SK-N-SH (cell line): ENCODE measurements around the gene LAMTOR2. TPM values are rescaled to one million over a fixed set of nuclear protein-coding genes. Genes with fewer than 3 reads are reported as not detected.

Experiments
- CTCF ChIA-PET: fragments of 300-600, 350-600 bp; formaldehyde crosslinking; extraction: SDS; loops from one replicate; lab custom pipeline; 2021; lab: Yijun Ruan, JAX
- POLR2A ChIA-PET: fragments of 350-600 bp; sonication (Branson Sonifier 250); formaldehyde crosslinking; extraction: SDS; loops from one replicate; lab custom pipeline; 2020; ENCODE audit warnings: antibody characterized with exemption, inconsistent platforms; lab: Yijun Ruan, JAX
- DNase-seq: peaks from one replicate; pipeline ENCODE4 v3.0.0; 2012
- H2AFZ ChIP-seq: fragments of 200-600 bp; sonication (generic); 2 replicates; pipeline ENCODE4 v1.8.1; 2016; ENCODE audit warnings: antibody characterized with exemption, mild to moderate bottlenecking, low read depth
- H3F3A ChIP-seq: fragments of 200-600 bp; sonication (generic); replicated peaks from 2 replicates; pipeline ENCODE3; 2016; ENCODE audit warnings: antibody characterized with exemption, mild to moderate bottlenecking; ENCODE audit not compliant: insufficient read depth
- H3K27ac ChIP-seq, 2 experiments: fragments of 200-500 bp in 1 of 2; fragments of 200-600 bp in 1 of 2; sonication (Bioruptor generic) in 1 of 2; sonication (generic), shearing (Covaris generic) in 1 of 2; 2 replicates each; pipeline versions ENCODE4 v1.5.1 to v1.6.1; 2014 to 2016; ENCODE audit warnings: low read depth in 2 of 2, inconsistent platforms in 1 of 2, low read length in 1 of 2, mild to moderate bottlenecking in 1 of 2, mixed read lengths in 1 of 2
- H3K27me3 ChIP-seq: fragments of 200-600 bp; sonication (generic), shearing (Covaris generic); 2 replicates; pipeline ENCODE4 v1.6.1; 2016; ENCODE audit warnings: mixed run types; ENCODE audit not compliant: insufficient read depth
- H3K36me3 ChIP-seq, 2 experiments: fragments of 200-500 bp in 1 of 2; fragments of 200-600 bp in 1 of 2; sonication (Bioruptor generic) in 1 of 2; sonication (generic) in 1 of 2; replicated peaks in 1 of 2; 2 replicates each; pipeline versions ENCODE3 to v1.5.1; 2014 to 2016; ENCODE audit warnings: low read length in 1 of 2, mild to moderate bottlenecking in 1 of 2; ENCODE audit not compliant: insufficient read depth in 2 of 2, control insufficient read depth in 1 of 2
- H3K4me1 ChIP-seq, 2 experiments: fragments of 200-500 bp in 1 of 2; fragments of 200-600 bp in 1 of 2; sonication (Bioruptor generic) in 1 of 2; sonication (generic), shearing (Covaris generic) in 1 of 2; 2 replicates each; pipeline versions ENCODE4 v1.5.1 to v1.6.1; 2014 to 2016; ENCODE audit warnings: low read depth in 1 of 2, low read length in 1 of 2, mixed run types in 1 of 2; ENCODE audit not compliant: insufficient read depth in 2 of 2, control insufficient read depth in 1 of 2
- H3K4me2 ChIP-seq: fragments of 200-600 bp; sonication (generic), shearing (Covaris generic); 2 replicates; pipeline ENCODE4 v1.6.1; 2017; ENCODE audit warnings: mixed run types
- H3K4me3 ChIP-seq, 2 experiments: fragments of 200-500 bp in 1 of 2; fragments of 200-600 bp in 1 of 2; sonication (Bioruptor generic) in 1 of 2; sonication (generic), shearing (Covaris generic) in 1 of 2; 2 replicates each; pipeline versions ENCODE4 v1.5.1 to v1.8.1; 2014 to 2016; ENCODE audit warnings: low read depth in 2 of 2, inconsistent platforms in 1 of 2, low read length in 1 of 2, mild to moderate bottlenecking in 1 of 2, mixed read lengths in 1 of 2, moderate library complexity in 1 of 2
- H3K79me2 ChIP-seq: fragments of 200-600 bp; sonication (generic); 2 replicates; pipeline ENCODE4 v1.8.1; 2017; ENCODE audit warnings: mild to moderate bottlenecking; ENCODE audit not compliant: insufficient read depth
- H3K9ac ChIP-seq: fragments of 200-600 bp; sonication (generic); 2 replicates; pipeline ENCODE4 v1.6.1; 2017; ENCODE audit warnings: mixed run types
- H3K9me2 ChIP-seq: fragments of 200-600 bp; sonication (generic); 2 replicates; pipeline ENCODE4 v1.6.1; 2017; ENCODE audit warnings: mixed run types
- H3K9me3 ChIP-seq: fragments of 200-600 bp; sonication (generic); 2 replicates; pipeline ENCODE4 v1.6.1; 2017; ENCODE audit warnings: mixed run types, mild to moderate bottlenecking, moderate library complexity
- H4K20me1 ChIP-seq: fragments of 200-600 bp; sonication (generic); 2 replicates; pipeline ENCODE4 v1.6.1; 2017; ENCODE audit warnings: mild to moderate bottlenecking, mixed run types; ENCODE audit not compliant: insufficient read depth
- CTCF ChIP-seq: fragments of 200-600 bp; sonication (generic); IDR thresholded peaks from 2 replicates; pipeline ENCODE4 v1.6.1; 2017; ENCODE audit warnings: antibody characterized with exemption, mild to moderate bottlenecking, moderate library complexity
- ELF1 ChIP-seq: IDR thresholded peaks from 2 replicates; pipeline ENCODE4 v1.4.0; 2012
- EZH2phosphoT487 ChIP-seq: fragments of 200-600 bp; sonication (generic); IDR thresholded peaks from 2 replicates; pipeline ENCODE4 v1.6.1; 2017; ENCODE audit warnings: low read depth, mixed run types, mild to moderate bottlenecking, antibody characterized with exemption, moderate library complexity, borderline replicate concordance
- POLR2AphosphoS5 ChIP-seq: IDR thresholded peaks from 2 replicates; pipeline ENCODE4 v1.6.1; 2012; ENCODE audit warnings: low read depth, low read length
- RXRA ChIP-seq: IDR thresholded peaks from 2 replicates; pipeline ENCODE4 v1.4.0; 2012; ENCODE audit warnings: low read depth, mild to moderate bottlenecking, borderline replicate concordance
- TEAD4 ChIP-seq: IDR thresholded peaks from 2 replicates; pipeline ENCODE4 v1.4.0; 2012; ENCODE audit warnings: mild to moderate bottlenecking, borderline replicate concordance; ENCODE audit not compliant: insufficient read depth
- USF1 ChIP-seq: IDR thresholded peaks from 2 replicates; pipeline ENCODE4 v1.4.0; 2012; ENCODE audit warnings: low read depth, borderline replicate concordance
- WGBS: methylation state at CpG from one replicate; pipeline ENCODE4 v1.1.6; 2017; ENCODE audit warnings: low lambda C conversion rate; 5-methylcytosine and 5-hydroxymethylcytosine counted together
- polyA plus RNA-seq, 3 experiments: library from polyadenylated mRNA; depleted of rRNA; stranded (reverse); fragments of >200 nt; gene quantifications; 2 replicates each; pipeline ENCODE4 v1.2.3, GENCODE V29; 2012
- TF ChIP-seq, protein P1 (sequence below): IDR thresholded peaks from 2 replicates; pipeline ENCODE4 v1.4.0; 2012; ENCODE audit warnings: low read depth, borderline replicate concordance

The LAMTOR2 gene
- polyA plus RNA-seq, 1 of the 3 experiments (the other 2 are of a cell fraction): 230 TPM

DNA sequence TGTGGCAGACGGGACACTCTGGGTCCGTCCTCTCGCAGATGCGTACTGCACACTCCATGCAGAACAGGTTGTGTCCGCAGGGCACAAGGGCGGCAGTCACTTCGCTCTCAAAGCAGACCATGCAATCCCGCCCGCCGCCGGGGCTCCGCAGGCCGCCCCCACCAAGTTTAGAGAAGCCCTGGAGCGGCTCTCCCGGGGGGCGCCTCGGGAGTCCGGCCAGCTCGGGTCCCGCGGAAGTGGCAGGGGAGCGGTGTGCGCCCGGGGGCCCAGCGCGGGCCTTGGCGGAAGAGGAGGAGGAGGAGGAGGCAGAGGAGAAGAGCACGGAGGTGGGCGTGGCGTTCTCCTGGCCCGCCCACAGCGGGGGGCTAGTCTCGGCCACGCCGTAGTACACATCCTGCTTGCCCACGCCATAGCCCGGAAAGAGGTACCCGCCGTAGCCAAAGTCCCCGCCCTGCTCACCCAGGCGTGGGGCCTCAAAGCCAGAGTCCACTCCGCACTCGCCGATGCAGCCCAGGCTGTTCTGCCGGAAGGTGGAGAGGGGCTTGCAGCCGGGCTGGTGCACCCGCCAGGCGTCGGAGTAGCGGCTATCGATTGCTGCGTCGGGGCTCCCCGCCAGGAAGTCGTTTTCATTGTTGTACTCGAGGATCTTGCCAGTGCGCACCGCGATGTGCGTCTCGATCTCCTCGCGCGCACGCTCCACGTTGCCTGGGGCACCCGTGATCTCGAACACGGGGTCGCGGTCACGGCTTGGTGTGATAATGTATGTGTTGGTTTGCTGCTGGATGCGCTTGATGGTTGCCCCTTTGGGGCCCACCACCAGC is 22.2 kb downstream of the LAMTOR2 start:
- no peak overlapping the region for H3K4me3 ChIP-seq
- H3K9me2 ChIP-seq: no peaks in the 10 kb centered on the region
- H3K36me3 ChIP-seq: peaks cover 6 to 57% of the 10 kb centered on the region in 2 experiments
- H3K27me3 ChIP-seq: no peaks in the 10 kb centered on the region
- TF ChIP-seq ELF1 (no peak), POLR2AphosphoS5 (no peak), USF1 (no peak), TEAD4 (no peak), CTCF (no peak), RXRA (no peak)
- TF ChIP-seq, protein P1, sequence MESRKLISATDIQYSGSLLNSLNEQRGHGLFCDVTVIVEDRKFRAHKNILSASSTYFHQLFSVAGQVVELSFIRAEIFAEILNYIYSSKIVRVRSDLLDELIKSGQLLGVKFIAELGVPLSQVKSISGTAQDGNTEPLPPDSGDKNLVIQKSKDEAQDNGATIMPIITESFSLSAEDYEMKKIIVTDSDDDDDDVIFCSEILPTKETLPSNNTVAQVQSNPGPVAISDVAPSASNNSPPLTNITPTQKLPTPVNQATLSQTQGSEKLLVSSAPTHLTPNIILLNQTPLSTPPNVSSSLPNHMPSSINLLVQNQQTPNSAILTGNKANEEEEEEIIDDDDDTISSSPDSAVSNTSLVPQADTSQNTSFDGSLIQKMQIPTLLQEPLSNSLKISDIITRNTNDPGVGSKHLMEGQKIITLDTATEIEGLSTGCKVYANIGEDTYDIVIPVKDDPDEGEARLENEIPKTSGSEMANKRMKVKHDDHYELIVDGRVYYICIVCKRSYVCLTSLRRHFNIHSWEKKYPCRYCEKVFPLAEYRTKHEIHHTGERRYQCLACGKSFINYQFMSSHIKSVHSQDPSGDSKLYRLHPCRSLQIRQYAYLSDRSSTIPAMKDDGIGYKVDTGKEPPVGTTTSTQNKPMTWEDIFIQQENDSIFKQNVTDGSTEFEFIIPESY: no peak
- ChIA-PET POLR2A (no interaction called here), CTCF (no interaction called here)
- peaks cover 76% of the 10 kb centered on the region for H3K79me2 ChIP-seq
- no peak overlapping the region for H3K9ac ChIP-seq
- H4K20me1 ChIP-seq: peaks cover 69% of the 10 kb centered on the region
- no peak overlapping the region for H2AFZ ChIP-seq
- H3K4me2 ChIP-seq: no peak overlapping the region
- H3K27ac ChIP-seq: no peak overlapping the region
- H3K9me3 ChIP-seq: no peaks in the 10 kb centered on the region
- H3F3A ChIP-seq: peaks cover 15% of the 10 kb centered on the region
- DNase-seq: no peak
- 89% methylated on average over 51 of the region's 73 CpGs for WGBS
- peaks cover 0 to 40% of the 10 kb centered on the region in 2 experiments; a peak in 2 of 4 replicates for H3K4me1 ChIP-seq

DNA sequence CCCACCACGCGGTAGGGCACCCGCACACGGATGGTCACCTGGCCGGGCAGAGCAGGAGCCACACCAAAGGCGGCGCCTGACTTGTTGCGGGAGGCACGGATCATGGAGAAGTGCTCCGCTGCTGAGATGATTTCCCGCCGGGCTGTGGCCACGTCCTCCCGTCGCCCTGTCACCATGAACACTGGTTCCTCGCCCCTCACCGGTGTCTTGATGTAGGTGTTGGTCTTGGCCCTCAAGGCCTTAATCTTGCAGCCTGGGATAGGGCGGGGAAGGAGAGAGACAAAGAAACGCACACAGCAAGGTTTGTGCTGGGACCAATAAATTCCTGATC is 22.8 kb downstream of the LAMTOR2 start:
- peaks cover 81% of the 10 kb centered on the region for H3K79me2 ChIP-seq
- H3K4me2 ChIP-seq: no peak overlapping the region
- peaks cover 68% of the 10 kb centered on the region for H4K20me1 ChIP-seq
- peaks cover 12% of the 10 kb centered on the region for H3F3A ChIP-seq
- WGBS: 95% methylated on average over 18 of the region's 19 CpGs
- no peak overlapping the region for H3K4me3 ChIP-seq
- no peak overlapping the region for H3K27ac ChIP-seq
- CTCF ChIA-PET: no interaction called here
- TF ChIP-seq EZH2phosphoT487: no peak
- peaks cover 0 to 37% of the 10 kb centered on the region in 2 experiments; a peak in 2 of 4 replicates for H3K4me1 ChIP-seq
- POLR2A ChIA-PET: no interaction called here
- peaks cover 6 to 55% of the 10 kb centered on the region in 2 experiments for H3K36me3 ChIP-seq
- no peaks in the 10 kb centered on the region for H3K9me3 ChIP-seq
- H3K27me3 ChIP-seq: no peaks in the 10 kb centered on the region
- H3K9me2 ChIP-seq: no peaks in the 10 kb centered on the region
- DNase-seq: no peak
- H2AFZ ChIP-seq: no peak overlapping the region
- no peak overlapping the region for H3K9ac ChIP-seq
